Measurements from ENCODE around the gene PKNOX2. TPM values are rescaled to one million over a fixed set of nuclear protein-coding genes. Genes with fewer than 3 reads are reported as not detected.

Gene PKNOX2
- total and polyA plus RNA-seq, 2 of the 8 experiments (the other 6 are each of a cell fraction or from before 2014, with no cell fraction given): 2.0 TPM

DNA sequence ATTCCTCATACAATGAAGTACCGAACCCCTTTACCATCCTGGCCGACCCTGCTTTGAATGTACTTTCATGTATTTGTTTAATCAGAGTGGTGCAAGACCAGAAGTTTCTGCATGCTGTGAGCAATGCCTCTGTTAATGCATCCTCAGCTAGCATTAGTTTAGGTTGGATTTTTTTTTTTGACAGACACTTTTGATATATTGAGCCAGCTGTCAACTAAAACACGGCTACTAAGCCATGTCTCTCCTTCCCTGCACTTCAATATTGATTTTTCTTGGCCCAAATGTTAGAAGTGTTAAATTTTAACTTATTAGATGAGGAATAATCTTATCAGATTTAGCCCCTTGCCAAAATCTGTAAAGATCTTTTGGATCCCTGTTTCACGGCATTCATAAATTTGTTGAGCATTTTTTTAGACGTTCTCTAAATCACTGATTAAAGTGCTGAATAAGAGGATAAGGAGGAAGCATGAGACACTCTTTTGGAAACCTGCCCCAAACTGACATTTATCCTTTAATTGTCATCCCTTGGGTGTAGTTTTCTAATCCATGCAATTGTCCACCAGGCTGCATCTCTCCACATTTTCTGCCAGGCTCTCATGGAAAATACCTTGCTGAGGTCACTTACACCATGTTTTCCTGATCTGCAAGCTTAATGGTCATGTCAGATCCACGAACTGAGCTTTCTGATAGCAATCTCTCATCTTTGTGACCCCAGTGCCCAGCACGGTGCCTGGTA lies 200.8 kb downstream of the PKNOX2 start:
- H2AFZ ChIP-seq (ENCODE audit: low read length): no peak overlapping the region
- no peak for TF ChIP-seq SP1 (IDR thresholded peaks at IDR 0.05; ENCODE audit: low read depth, low read length)
- TF ChIP-seq, protein P1, sequence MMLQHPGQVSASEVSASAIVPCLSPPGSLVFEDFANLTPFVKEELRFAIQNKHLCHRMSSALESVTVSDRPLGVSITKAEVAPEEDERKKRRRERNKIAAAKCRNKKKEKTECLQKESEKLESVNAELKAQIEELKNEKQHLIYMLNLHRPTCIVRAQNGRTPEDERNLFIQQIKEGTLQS (IDR thresholded peaks at IDR 0.05; ENCODE audit: insufficient read depth, low read depth, low read length): no peak
- no peak for TF ChIP-seq CTBP2 (IDR thresholded peaks at IDR 0.05; ENCODE audit: borderline replicate concordance, insufficient read depth, insufficient read length, low read length)
- TF ChIP-seq NANOG (IDR thresholded peaks at IDR 0.05; ENCODE audit: insufficient read depth, low read depth, low read length, poor library complexity, severe bottlenecking): no peak
- TF ChIP-seq CEBPB (IDR thresholded peaks at IDR 0.05; ENCODE audit: low read depth, low read length): no peak
- TF ChIP-seq GTF2F1 (IDR thresholded peaks at IDR 0.05; ENCODE audit: borderline replicate concordance, low read depth, low read length): no peak
- no peak for TF ChIP-seq RBBP5 (IDR thresholded peaks at IDR 0.05; ENCODE audit: borderline replicate concordance, low read depth, low read length)
- no peak for TF ChIP-seq SRF (IDR thresholded peaks at IDR 0.05; ENCODE audit: low read depth, low read length)
- no peak overlapping the region for H3K4ac ChIP-seq (replicated peaks; ENCODE audit: insufficient read length, low read depth, low read length)
- H4K5ac ChIP-seq (ENCODE audit: insufficient read length, low read depth, low read length): no peak overlapping the region
- no peak overlapping the region for H4K91ac ChIP-seq (replicated peaks; ENCODE audit: insufficient read length, low read length)
- H3K4me3 ChIP-seq (ENCODE audit: extremely low read depth in 1 of 4, insufficient read depth in 2 of 4, low read depth in 3 of 4, low read length in 4 of 4): no peak overlapping the region
- no peak overlapping the region for H3K56ac ChIP-seq (replicated peaks; ENCODE audit: insufficient read length, low read depth, low read length)
- POLR2A ChIA-PET (ENCODE audit: partially characterized antibody): no interaction called here
- WGBS, 2 experiments (ENCODE audit: extremely low coverage in 1 of 2, insufficient coverage in 1 of 2, insufficient read length in 1 of 2, insufficient replicate concordance in 2 of 2, low coverage in 1 of 2, low lambda C conversion rate in 2 of 2, missing lambda C conversion rate in 1 of 2): 87% methylated on average over 7 of the region's 7 CpGs; no CpG with 5 or more reads in 1 of the 2 experiments
- no peak overlapping the region for H2BK5ac ChIP-seq (ENCODE audit: low read depth, low read length)
- H3K27me3 ChIP-seq (replicated peaks in 1 of 4; ENCODE audit: control insufficient read depth in 3 of 4, extremely low read depth in 1 of 4, insufficient read depth in 3 of 4, low read length in 3 of 4): no peaks in the 10 kb centered on the region
- no peaks in the 10 kb centered on the region for H3K23me2 ChIP-seq (ENCODE audit: low read depth, low read length)
- no peaks in the 10 kb centered on the region for H3K79me1 ChIP-seq (ENCODE audit: low read depth, low read length)
- H3K14ac ChIP-seq (ENCODE audit: insufficient read length): no peak overlapping the region
- H3K9me3 ChIP-seq (ENCODE audit: insufficient read depth in 2 of 2, low read depth in 1 of 2, low read length in 1 of 2): no peaks in the 10 kb centered on the region
- H2BK15ac ChIP-seq (ENCODE audit: low read length): no peak overlapping the region
- no peak overlapping the region for H4K8ac ChIP-seq (ENCODE audit: extremely low read depth, insufficient read depth, low read length)
- H3K36me3 ChIP-seq (ENCODE audit: control insufficient read depth in 2 of 4, insufficient read depth in 4 of 4, low read length in 3 of 4): no peaks in the 10 kb centered on the region
- CTCF ChIA-PET (ENCODE audit: partially characterized antibody): interaction anchor here (1.0 to 25.6 kb wide), 10 partner anchors 9 to 283 kb away, joined by 3 to 486 read pairs (median 22); no protein-coding TSS in a partner anchor
- no peak overlapping the region for H3K18ac ChIP-seq (ENCODE audit: extremely low read depth, low read length)
- H3K9ac ChIP-seq (replicated peaks in 1 of 4; ENCODE audit: extremely low read depth in 1 of 4, low read depth in 3 of 4, low read length in 3 of 4): no peak overlapping the region
- H3K27ac ChIP-seq (ENCODE audit: low read depth, low read length): no peak overlapping the region
- no peaks in the 10 kb centered on the region for H4K20me1 ChIP-seq (replicated peaks in 1 of 2; ENCODE audit: control insufficient read depth in 1 of 2, insufficient read depth in 2 of 2, low read length in 2 of 2)
- H2BK120ac ChIP-seq (replicated peaks; ENCODE audit: low read depth, low read length): no peak overlapping the region
- DNase-seq (ENCODE audit: low read depth in 1 of 2, low spot score in 2 of 2) (no peak), FAIRE-seq (no peak)
- H2BK12ac ChIP-seq (ENCODE audit: low read depth, low read length): no peak overlapping the region
- no peak overlapping the region for H3K23ac ChIP-seq (ENCODE audit: insufficient read length)
- no peak overlapping the region for H3K4me2 ChIP-seq (ENCODE audit: insufficient read depth in 1 of 2, low read depth in 2 of 2, low read length in 2 of 2)
- no peaks in the 10 kb centered on the region for H3K79me2 ChIP-seq (ENCODE audit: control insufficient read depth in 1 of 2, insufficient read depth in 2 of 2, low read length in 2 of 2)
- H2AK5ac ChIP-seq (ENCODE audit: low read depth, low read length): no peak overlapping the region
- no peak overlapping the region for H2BK20ac ChIP-seq (ENCODE audit: low read length)
- H3K4me1 ChIP-seq (replicated peaks in 1 of 4; ENCODE audit: control insufficient read depth in 3 of 4, insufficient read depth in 4 of 4, low read length in 3 of 4): peaks cover 6 to 11% (median 9%) of the 10 kb centered on the region in 4 experiments

All from H1 (cell line).